Measurements from ENCODE around the gene TUBB1.
"Not testable (repeated sequence)": the region's sequence is repeated elsewhere in the genome, so short reads cannot be mapped to it uniquely, and the experiment has no call there.

The TUBB1 gene

DNA sequence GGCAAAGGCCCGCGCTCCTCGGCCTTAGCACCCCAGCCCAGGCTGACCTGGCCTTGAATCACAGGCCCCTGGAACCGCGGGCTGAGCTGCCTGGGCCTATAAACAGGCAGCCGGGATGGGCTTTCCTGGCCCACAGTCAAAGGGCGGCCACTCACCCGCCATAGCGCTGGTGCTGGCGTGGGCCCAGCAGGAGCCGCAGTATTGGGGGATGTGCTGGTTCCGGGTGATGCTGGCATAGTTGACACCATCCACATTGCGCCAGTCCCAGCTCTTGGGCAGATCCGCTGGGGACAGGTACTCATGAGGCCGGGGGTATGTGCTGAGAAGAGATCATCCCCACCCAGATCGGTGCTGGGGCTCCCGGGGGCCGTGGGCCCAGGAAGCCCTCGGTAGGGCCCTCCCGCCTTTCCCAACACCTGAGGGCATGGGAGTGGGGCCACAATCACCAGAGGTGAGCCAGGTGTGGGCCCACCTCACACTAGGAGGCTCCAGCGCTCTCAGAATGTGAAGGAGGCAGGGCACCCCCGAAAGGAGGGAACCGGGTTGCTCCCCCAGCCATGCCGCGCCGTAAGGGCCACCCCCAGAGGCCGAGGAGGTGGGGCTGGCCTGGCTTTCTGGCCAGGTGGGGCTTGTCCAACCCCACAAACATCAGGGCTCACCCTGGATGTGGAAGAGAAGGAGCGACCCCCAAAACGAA lies 12.9 kb upstream of the TUBB1 start:
- DNase-seq (ENCODE audit: low read depth) = no peak

DNA sequence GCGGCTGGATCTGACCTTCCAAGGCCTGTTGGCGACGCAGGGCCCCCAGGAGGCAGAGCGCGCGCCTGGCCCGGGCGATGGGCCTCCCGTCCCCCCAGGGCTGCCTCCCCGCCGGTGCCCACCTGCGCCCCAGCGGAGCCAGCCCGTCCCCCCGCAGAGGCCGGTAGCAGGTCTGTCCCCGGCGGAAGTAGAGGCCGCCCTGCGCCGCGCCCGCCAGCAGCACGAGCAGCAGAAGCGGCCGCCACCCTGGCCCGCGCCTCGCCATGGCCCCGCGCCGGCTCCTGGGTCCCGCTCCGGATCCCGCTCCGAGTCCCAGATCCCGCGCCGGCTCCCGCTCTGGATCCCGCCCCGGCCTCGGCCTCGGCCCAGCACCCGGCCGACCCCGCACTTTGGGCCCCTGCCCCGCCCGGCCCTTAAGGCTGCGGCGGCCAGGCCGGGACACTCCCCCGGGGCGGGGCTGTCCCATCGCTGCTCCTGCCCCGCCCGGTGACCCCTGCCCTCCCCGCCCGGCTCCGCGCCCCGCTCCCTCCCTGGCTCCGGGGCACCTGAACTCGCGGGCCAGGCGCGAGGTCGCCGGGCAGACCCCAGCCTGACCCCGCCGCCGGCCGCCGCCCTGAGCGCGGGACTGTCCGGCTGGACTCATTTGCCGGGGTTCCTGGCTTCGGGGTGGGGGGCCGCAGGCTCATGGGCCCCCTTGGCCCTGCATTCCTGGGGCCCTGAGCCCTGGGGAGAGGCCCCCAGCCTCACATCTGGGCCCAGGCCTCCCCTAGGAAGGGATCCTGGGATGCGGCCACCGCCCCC lies 12.2 kb upstream of the TUBB1 start, which contains the start of gene CTSZ:
Gene CTSZ (minus strand): TSS at position 391 of the 801 bp plus-strand sequence. CDS start 126 bp downstream, at position 265.
- DNase-seq (ENCODE audit: low read depth) = no peak

- DNase-seq (ENCODE audit: low read depth) = no peak
Observed at GRCh38 chr20:59007665-59008511, 11.3 kb upstream of the TUBB1 start.

DNA sequence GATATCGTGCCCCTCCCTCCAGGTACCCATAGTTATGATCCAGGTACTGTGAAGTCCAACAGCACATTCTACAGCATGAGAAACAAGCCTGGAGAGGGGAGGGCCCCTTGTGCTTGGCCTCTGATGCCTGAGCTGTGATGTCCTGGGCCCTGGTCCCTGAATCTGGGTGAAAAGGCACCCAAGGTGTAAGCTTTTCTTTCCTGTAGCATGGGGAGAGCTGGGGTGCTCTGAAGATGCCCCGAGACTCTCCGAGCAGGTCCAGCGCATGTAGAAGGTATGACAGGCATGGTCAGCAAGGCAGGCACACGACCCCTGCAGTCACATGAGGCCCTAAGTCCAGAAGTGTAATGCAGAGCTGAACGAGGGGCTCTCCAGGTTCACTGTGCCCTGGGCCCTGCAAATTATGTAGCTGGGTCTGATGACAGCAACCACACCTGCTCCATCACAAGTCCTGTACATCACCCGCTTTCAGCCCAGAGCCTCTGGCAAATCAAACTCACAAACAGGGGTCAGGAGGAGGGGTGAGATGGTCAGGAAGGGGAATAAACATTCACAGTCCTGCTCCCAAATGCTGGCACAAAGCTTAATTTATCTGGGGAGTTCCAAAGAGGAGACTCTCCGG lies 10.4 kb upstream of the TUBB1 start:
- DNase-seq (ENCODE audit: low read depth) = no peak

- DNase-seq (ENCODE audit: low read depth) = no peak
Observed at GRCh38 chr20:59010321-59010994, 8.8 kb upstream of the TUBB1 start.

DNA sequence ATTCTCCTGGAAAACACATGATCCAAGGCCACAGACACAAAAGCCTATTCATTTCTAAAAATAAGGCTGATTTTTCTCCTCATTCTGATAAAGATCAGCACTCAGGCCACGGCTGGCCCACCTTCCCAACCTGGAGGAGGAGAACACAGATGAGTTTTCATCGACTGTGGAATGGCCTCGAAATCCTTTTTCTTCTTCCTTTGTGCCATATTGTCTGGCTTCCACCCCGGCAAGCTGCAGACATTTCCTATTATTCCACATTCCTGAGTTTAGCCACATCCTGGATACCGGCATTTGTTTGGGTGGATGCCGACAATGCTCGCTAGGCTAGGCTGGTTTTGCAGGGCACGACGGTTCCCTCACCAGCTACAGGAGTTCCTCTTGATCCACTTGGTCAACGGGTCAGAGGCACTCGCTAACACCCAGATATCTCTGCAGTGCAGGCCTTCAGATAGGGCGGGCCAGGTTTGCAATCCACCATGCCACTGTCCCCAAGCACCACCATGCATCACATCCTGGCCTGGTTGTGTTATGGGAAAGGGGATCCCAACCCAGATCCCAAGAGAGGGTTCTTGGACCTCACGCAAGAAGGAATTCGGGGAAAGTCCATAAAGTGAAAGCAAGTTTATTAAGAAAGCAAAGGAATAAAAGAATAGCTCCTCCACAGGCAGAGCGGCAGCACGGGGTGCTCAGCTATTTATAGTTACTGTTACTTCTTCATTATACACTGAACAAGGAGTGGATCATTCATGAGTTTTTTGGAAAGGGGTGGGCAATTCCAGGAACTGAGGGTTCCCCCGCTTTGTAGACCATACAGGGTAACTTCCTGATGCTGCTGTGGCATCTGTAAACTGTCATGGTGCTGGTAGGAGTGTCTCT lies 8.0 kb upstream of the TUBB1 start:
- DNase-seq (ENCODE audit: low read depth) = peak; percentile 65

DNA sequence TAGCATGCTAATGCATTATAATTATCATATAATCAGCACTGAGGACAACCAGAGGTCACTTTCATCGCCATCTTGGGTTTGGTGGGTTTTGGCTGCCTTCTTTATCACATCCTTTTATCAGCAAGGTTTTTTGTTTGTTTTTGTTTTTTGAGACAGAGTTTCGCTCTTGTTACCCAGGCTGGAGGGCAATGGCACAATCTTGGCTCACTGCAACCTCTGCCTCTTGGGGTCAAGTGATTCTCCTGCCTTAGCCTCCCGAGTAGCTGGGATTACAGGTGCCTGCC lies 7.4 kb upstream of the TUBB1 start:
- not testable (repeated sequence) for DNase-seq (ENCODE audit: low read depth)

- DNase-seq (ENCODE audit: low read depth) = no peak
Observed at GRCh38 chr20:59013031-59013951, 5.9 kb upstream of the TUBB1 start.

- DNase-seq (ENCODE audit: low read depth) = no peak
Observed at GRCh38 chr20:59013959-59014608, 5.1 kb upstream of the TUBB1 start.

DNA sequence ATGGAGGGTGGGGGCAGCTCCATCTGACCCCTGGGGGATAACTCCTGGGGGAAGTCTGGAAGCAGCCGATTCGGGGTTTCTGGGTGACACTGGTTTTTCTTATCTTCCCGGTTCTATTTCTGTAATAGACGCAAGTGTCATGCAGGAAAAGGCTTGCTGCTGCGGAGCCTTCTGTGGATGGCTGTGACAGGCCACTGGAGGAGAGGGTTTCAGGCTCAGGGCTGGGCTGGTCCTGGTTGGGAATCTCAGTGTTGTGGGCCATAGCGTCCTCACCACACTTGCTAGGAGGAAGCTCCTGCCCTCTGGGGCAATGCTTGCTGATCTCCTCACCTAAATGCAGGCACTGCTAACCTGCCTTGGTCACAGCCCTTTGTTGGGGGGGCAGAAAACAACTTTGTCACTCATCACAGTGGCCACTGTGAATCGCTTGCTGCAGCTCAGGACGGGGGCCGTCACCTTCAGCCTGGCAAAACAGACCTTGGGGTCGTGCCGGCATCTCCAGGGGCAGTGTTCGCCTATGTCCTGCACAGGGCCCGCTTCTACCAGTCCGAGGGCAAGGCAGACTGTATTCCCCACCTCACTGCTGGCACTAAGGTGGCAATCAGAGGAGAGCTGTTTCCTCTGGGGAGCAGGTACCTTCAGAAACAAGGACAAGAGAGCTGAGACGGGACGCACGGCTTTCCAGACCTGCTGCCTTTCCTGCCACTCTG lies 4.4 kb upstream of the TUBB1 start:
- no peak for DNase-seq (ENCODE audit: low read depth)

DNA sequence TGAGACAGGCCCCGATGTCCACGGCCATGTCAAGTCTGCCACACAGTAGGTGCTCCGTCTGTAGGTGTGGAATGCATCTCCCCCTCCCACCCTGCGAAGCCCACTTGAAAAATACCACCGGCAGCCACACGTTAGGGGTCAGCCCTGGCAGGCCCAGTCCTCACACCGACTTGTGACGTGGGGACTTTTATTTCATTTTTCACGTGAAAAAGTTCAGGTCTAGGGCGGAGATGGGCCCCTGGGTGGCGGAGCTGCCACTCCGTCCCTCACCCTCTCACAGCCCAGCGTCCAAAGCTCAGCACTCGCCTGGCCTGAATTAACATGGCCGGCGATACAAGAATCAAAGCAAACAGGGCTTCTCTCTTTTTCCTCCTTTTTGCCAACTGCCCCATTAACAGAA lies 3.8 kb upstream of the TUBB1 start:
- no peak for DNase-seq (ENCODE audit: low read depth)

DNA sequence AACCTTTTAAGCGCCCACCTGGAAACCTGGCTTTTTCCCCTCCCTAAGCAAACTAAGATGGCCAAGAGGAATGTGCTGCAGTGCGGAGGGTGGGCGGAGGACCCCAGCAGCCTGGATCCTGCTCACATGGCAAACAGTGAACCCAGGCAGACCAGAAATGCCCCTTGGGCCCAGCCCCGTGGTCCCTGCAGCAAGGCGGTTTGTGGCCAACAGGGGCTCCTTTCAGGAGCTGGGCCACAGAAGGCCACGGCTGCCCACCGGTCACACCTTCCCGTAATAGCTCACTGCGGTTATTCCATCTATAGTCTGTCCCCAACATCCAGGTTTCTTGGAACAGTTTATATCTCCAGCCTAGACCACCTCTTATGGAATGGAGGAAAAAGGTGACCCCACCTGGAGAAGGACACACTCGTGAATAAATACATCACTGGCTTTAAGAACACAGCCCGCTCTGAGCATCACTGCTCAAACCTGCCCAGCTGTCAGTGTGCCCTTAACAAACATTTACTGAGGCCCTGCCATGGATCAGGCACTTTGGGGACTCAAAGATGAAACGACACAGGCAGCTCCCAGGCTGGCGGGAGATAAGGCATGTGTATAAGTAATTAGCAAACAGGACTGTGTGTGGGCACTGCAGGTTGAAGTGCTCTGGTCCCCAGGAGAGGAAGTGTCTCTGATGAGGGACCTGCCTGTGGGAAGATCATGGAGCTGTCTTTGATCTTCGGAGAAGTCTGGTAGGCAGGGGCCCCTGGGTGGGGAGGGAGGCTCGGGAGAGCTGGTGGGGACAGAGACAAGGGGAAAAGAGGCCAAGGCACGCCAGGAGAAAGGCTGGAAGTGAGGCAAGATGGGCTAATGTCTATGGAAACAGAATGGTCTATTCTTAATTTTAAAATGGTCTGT lies 3.2 kb upstream of the TUBB1 start:
- no peak for DNase-seq (ENCODE audit: low read depth)

GRCh38 chr20:59016795-59017492 lies 2.3 kb upstream of the TUBB1 start:
- DNase-seq (ENCODE audit: low read depth) = no peak

- DNase-seq (ENCODE audit: low read depth) = no peak
Observed at GRCh38 chr20:59017493-59018231, 1.6 kb upstream of the TUBB1 start.

GRCh38 chr20:59018817-59019216 lies 412 bp upstream of the TUBB1 start:
- no peak for DNase-seq (ENCODE audit: low read depth)

DNA sequence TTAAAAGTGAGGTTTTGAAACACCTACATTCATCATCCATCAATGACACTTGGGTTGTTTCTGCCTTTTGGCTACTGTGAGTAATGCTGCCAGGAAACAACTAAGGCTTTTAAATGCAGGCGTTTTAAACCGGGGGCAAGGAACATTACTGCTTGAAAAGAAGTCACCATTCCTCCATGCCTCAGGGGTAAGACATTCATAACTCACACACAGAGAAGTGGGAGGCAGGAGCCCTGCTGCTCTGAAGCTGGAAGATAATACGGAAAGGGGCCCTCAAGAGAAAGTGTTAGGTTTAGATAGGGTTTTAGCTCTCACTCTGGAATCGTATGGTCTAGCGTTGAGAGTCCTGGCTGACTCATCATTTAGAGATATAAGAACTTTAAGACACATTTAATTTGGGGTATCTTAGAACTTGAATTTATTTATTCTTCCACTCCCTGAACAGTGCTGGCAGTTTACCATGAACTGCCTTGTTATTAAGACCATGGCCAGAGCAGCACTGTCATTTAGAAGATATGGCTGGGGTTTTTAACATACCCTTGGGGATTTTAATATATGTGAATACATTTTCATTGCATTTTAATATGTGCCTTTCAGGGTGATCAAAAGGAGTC lies 1.8 kb downstream of the TUBB1 start:
- DNase-seq (ENCODE audit: low read depth) = peak; percentile 19
